Dedifferentiated amniotic fluid mesenchymal stem cell (primary cell): ENCODE data around the gene NRAS.

Source experiments
- DNase-seq: peaks from one replicate; pipeline ENCODE4 v3.0.0-alpha.2; 2016; ENCODE audit errors: extremely low spot score

Gene NRAS

GRCh38 chr1:114725230-114725629 is 8.7 kb upstream of the NRAS start:
- DNase-seq = no peak

GRCh38 chr1:114723915-114724314 is 7.3 kb upstream of the NRAS start:
- DNase-seq = no peak

GRCh38 chr1:114723457-114723856 is 6.9 kb upstream of the NRAS start:
- no peak for DNase-seq

GRCh38 chr1:114720492-114720891 is 3.9 kb upstream of the NRAS start:
- no peak for DNase-seq

- no peak for DNase-seq
These were observed 2.8 kb upstream of the NRAS start for GRCh38 chr1:114719424-114719787.

- no peak for DNase-seq
These were observed 2.3 kb upstream of the NRAS start for GRCh38 chr1:114718661-114719423.

- no peak for DNase-seq
These were observed 643 bp downstream of the NRAS start for GRCh38 chr1:114715952-114716303.

GRCh38 chr1:114712977-114713376 is 3.6 kb downstream of the NRAS start:
- no peak for DNase-seq

GRCh38 chr1:114710360-114710759 is 6.2 kb downstream of the NRAS start:
- no peak for DNase-seq

GRCh38 chr1:114707604-114708003 is 9.0 kb downstream of the NRAS start:
- DNase-seq = no peak

- no peak for DNase-seq
These were observed 13.3 kb downstream of the NRAS start for GRCh38 chr1:114703242-114703641.

- DNase-seq = no peak
These were observed 13.8 kb downstream of the NRAS start for GRCh38 chr1:114702737-114703136.

GRCh38 chr1:114701931-114702330 is 14.6 kb downstream of the NRAS start:
- DNase-seq = no peak

- DNase-seq = peak; percentile 15
These were observed 16.5 kb downstream of the NRAS start for GRCh38 chr1:114700036-114700600.

- no peak for DNase-seq
These were observed 19.8 kb downstream of the NRAS start for GRCh38 chr1:114696810-114697209.

- no peak for DNase-seq
These were observed 21.0 kb downstream of the NRAS start, which contains the start of gene AMPD1 for GRCh38 chr1:114695430-114696058. TSS of gene AMPD1 (minus strand) at chr1:114695546. CDS start at chr1:114695471, 75 bp downstream.

GRCh38 chr1:114694540-114695310 is 21.8 kb downstream of the NRAS start:
- no peak for DNase-seq

GRCh38 chr1:114692947-114693346 is 23.6 kb downstream of the NRAS start:
- no peak for DNase-seq

- DNase-seq = no peak
These were observed 25.5 kb downstream of the NRAS start for GRCh38 chr1:114691061-114691460.

GRCh38 chr1:114690148-114690547 is 26.4 kb downstream of the NRAS start:
- DNase-seq = no peak

- DNase-seq = no peak
These were observed 28.0 kb downstream of the NRAS start for GRCh38 chr1:114688526-114688925.

- no peak for DNase-seq
These were observed 30.7 kb downstream of the NRAS start for GRCh38 chr1:114685851-114686250.
